K562 (cell line): Measurements from ENCODE around the gene GRPR.

Experiments used
- EGR1 ChIP-seq: fragments of 450-650 bp; conservative IDR thresholded peaks from 2 replicates; pipeline ENCODE4 v1.6.1; 2017; ENCODE audit warnings: mild to moderate bottlenecking
- MAX ChIP-seq: sonication (generic); formaldehyde crosslinking; IDR thresholded peaks from 2 replicates; pipeline ENCODE4 v1.9.0; 2022; ENCODE audit warnings: mild to moderate bottlenecking, missing genetic modification reagents
- MXI1 ChIP-seq: IDR thresholded peaks from 2 replicates; pipeline ENCODE4 v1.6.1; 2011; ENCODE audit warnings: low read depth, mild to moderate bottlenecking, improper control_type of control experiment, low read length
- NFIC ChIP-seq: fragments of 450-650 bp; IDR thresholded peaks from 2 replicates; pipeline ENCODE4 v1.6.1; 2017; ENCODE audit warnings: mild to moderate bottlenecking, inconsistent platforms
- PCBP2 ChIP-seq: fragments of 200-400 bp; formaldehyde crosslinking; IDR thresholded peaks from 2 replicates; pipeline ENCODE4 v1.6.1; 2018; ENCODE audit warnings: low read length, low read depth, mild to moderate bottlenecking, moderate library complexity; ENCODE audit not compliant: poor library complexity, severe bottlenecking
- POLR2A ChIP-seq: fragments of 450-650 bp; conservative IDR thresholded peaks from 2 replicates; pipeline ENCODE4 v1.6.1; 2016
- RFX5 ChIP-seq: IDR thresholded peaks from 2 replicates; pipeline ENCODE4 v1.6.1; 2011; ENCODE audit warnings: low read depth, mild to moderate bottlenecking, improper control_type of control experiment, low read length
- ZNF263 ChIP-seq: sonication (generic); formaldehyde crosslinking; IDR thresholded peaks from 2 replicates; pipeline ENCODE4 v1.8.0; 2022; ENCODE audit warnings: mild to moderate bottlenecking, missing genetic modification reagents, borderline replicate concordance
- ZNF75A ChIP-seq: fragments of 450-650 bp; formaldehyde crosslinking; IDR thresholded peaks from 2 replicates; pipeline ENCODE4 v1.4.0; 2020; ENCODE audit warnings: mild to moderate bottlenecking
- TF ChIP-seq, protein P1 (sequence below), 3 experiments: IDR thresholded peaks in 2 of 3; conservative IDR thresholded peaks in 1 of 3; 2 replicates each; pipeline ENCODE4 v1.5.1; 2011 to 2012; ENCODE audit warnings: low read length in 3 of 3, mild to moderate bottlenecking in 3 of 3, control low read depth in 2 of 3, improper control_type of control experiment in 1 of 3, inconsistent platforms in 1 of 3, low read depth in 1 of 3, mixed read lengths in 1 of 3, moderate library complexity in 1 of 3; ENCODE audit not compliant: insufficient read depth in 2 of 3
- TF ChIP-seq, protein P2 (sequence below), 2 experiments: IDR thresholded peaks; 2 replicates each; pipeline ENCODE4 v1.6.1; 2011; ENCODE audit warnings: borderline replicate concordance in 1 of 2, control low read depth in 1 of 2, low read depth in 1 of 2, low read length in 1 of 2, mild to moderate bottlenecking in 1 of 2, mixed read lengths in 1 of 2, moderate library complexity in 1 of 2; ENCODE audit not compliant: insufficient read depth in 1 of 2, insufficient read length in 1 of 2, poor library complexity in 1 of 2, severe bottlenecking in 1 of 2; ENCODE audit errors: extremely low read depth in 1 of 2

DNA sequence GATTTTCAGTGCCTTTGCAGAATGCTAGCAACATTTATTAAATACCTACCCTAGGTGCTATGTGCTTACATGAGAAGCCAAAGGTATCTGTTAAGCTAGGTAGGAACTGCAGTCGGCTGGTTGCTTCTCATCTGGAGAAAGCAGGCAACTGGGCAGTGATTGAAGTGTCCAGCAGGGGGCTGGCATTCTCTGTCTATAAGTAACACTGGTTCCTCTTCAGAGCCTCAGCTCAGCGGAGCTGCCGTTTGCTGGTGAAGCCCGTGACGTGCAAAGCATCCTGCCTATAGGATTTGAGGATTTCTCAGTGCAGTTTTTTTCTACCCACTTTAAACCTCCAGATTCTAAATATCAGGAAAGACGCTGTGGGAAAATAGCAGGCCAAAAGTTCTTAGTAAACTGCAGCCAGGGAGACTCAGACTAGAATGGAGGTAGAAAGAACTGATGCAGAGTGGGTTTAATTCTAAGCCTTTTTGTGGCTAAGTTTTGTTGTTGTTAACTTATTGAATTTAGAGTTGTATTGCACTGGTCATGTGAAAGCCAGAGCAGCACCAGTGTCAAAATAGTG, at the start of gene GRPR:
- no peak for TF ChIP-seq RFX5
- TF ChIP-seq MAX = no peak
- TF ChIP-seq, protein P1, sequence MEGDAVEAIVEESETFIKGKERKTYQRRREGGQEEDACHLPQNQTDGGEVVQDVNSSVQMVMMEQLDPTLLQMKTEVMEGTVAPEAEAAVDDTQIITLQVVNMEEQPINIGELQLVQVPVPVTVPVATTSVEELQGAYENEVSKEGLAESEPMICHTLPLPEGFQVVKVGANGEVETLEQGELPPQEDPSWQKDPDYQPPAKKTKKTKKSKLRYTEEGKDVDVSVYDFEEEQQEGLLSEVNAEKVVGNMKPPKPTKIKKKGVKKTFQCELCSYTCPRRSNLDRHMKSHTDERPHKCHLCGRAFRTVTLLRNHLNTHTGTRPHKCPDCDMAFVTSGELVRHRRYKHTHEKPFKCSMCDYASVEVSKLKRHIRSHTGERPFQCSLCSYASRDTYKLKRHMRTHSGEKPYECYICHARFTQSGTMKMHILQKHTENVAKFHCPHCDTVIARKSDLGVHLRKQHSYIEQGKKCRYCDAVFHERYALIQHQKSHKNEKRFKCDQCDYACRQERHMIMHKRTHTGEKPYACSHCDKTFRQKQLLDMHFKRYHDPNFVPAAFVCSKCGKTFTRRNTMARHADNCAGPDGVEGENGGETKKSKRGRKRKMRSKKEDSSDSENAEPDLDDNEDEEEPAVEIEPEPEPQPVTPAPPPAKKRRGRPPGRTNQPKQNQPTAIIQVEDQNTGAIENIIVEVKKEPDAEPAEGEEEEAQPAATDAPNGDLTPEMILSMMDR (IDR thresholded peaks at IDR 0.05 in 2 of 3, conservative IDR thresholded peaks at IDR 0.05 in 1 of 3; ENCODE audit: insufficient read depth in 2 of 3, low read depth in 1 of 3, low read length in 3 of 3) = peak; percentile 66 to 78 (median 75)
- TF ChIP-seq MXI1 = no peak
- no peak for TF ChIP-seq ZNF75A
- TF ChIP-seq EGR1 = no peak
- TF ChIP-seq POLR2A = no peak
- TF ChIP-seq ZNF263 (CRISPR knock-in tag) = no peak
- TF ChIP-seq, protein P2, sequence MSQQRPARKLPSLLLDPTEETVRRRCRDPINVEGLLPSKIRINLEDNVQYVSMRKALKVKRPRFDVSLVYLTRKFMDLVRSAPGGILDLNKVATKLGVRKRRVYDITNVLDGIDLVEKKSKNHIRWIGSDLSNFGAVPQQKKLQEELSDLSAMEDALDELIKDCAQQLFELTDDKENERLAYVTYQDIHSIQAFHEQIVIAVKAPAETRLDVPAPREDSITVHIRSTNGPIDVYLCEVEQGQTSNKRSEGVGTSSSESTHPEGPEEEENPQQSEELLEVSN (IDR thresholded peaks at IDR 0.05; ENCODE audit: borderline replicate concordance in 1 of 2, extremely low read depth in 1 of 2, insufficient read depth in 1 of 2, insufficient read length in 1 of 2, low read depth in 1 of 2, low read length in 1 of 2, poor library complexity in 1 of 2, severe bottlenecking in 1 of 2) = no peak
- no peak for TF ChIP-seq NFIC
- TF ChIP-seq PCBP2 = no peak
